Measurements from ENCODE around the gene NCBP3.

GRCh38 chr17:3845291-3845620 is 790 bp downstream of the NCBP3 start:
- no peak for TF ChIP-seq POLR2A (IDR thresholded peaks at IDR 0.05; ENCODE audit: low read depth, low read length)
- no peak for TF ChIP-seq POLR2AphosphoS5 (IDR thresholded peaks at IDR 0.05; ENCODE audit: low read depth, low read length)
- TF ChIP-seq TAF1 (IDR thresholded peaks at IDR 0.05; ENCODE audit: low read depth, low read length), result no peak
- no peak for TF ChIP-seq SPI1 (IDR thresholded peaks at IDR 0.05; ENCODE audit: low read depth, low read length)
- TF ChIP-seq PAX5 (IDR thresholded peaks at IDR 0.05; ENCODE audit: insufficient read depth, low read length, severe bottlenecking), result no peak
- TF ChIP-seq POU2F2 (IDR thresholded peaks at IDR 0.05; ENCODE audit: low read depth, low read length), result no peak
